ENCODE data around the gene AQP12B. TPM values are rescaled to one million over a fixed set of nuclear protein-coding genes. Genes with fewer than 3 reads are reported as not detected.

The AQP12B gene
- total RNA-seq, 6 experiments from 2014 or later: not detected

DNA sequence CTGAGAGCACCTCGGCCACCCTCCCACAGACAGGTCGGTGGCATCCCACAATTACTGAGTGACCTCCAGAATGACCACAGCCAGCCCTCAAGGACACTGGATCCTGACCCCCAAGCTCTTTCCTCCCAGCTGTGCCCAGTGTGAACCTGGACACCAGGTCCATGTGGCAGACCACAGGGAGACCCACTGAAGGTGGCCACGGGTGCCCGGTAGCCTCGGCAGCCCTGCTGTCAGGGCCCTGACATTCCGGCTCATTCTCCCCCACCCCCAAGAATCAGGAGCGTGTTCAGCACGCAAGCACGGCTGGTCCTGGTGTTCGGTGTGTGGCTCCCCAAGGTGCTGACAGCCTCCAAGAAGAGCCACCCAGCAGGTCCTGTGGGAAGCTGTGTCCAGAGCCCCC, 41.7 kb upstream of the AQP12B start:
- Mint-ChIP-seq H3K9me3 (no peaks in the 10 kb centered on the region), H3K27me3 (ENCODE audit: insufficient read depth) (peaks cover 26% of the 10 kb centered on the region), H3K4me3 (no peak overlapping the region), H3K4me1 (ENCODE audit: low read depth) (no peaks in the 10 kb centered on the region), H3K27ac (no peak overlapping the region), H3K36me3 (ENCODE audit: low read depth) (no peaks in the 10 kb centered on the region)
- no peak for TF ChIP-seq CTCF (IDR thresholded peaks at IDR 0.05)
- no peak for DNase-seq

DNA sequence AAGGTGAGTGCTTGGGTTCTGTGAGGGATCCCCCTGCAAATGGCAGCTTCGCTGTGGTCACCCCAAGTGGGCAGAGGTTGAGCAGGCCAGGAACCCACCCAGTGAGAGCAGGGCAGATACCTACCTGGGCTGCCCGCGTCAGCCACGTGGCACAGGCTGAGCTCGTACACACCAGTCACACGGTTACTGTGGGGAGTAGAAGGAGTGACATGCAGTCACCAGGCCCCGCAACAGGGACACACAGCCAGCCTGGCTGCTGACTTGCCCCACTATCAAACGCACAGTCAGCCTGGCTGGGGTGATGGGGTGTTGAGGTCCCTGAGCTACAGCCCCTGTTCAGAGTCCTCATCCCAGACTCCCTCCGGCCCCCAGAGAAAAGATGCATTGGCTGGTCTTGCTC, 41.2 kb upstream of the AQP12B start:
- H3K4me3 Mint-ChIP-seq: no peak overlapping the region
- TF ChIP-seq CTCF (IDR thresholded peaks at IDR 0.05): no peak
- DNase-seq: no peak
- H3K27me3 Mint-ChIP-seq (ENCODE audit: insufficient read depth): peaks cover 21% of the 10 kb centered on the region
- no peak overlapping the region for H3K27ac Mint-ChIP-seq
- no peaks in the 10 kb centered on the region for H3K36me3 Mint-ChIP-seq (ENCODE audit: low read depth)
- no peaks in the 10 kb centered on the region for H3K9me3 Mint-ChIP-seq
- H3K4me1 Mint-ChIP-seq (ENCODE audit: low read depth): no peaks in the 10 kb centered on the region

- Mint-ChIP-seq H3K27ac (no peak overlapping the region), H3K4me3 (no peak overlapping the region), H3K27me3 (ENCODE audit: insufficient read depth) (peaks cover 19% of the 10 kb centered on the region), H3K4me1 (ENCODE audit: low read depth) (no peaks in the 10 kb centered on the region), H3K36me3 (ENCODE audit: low read depth) (no peaks in the 10 kb centered on the region), H3K9me3 (no peaks in the 10 kb centered on the region)
- TF ChIP-seq CTCF (IDR thresholded peaks at IDR 0.05): no peak
- DNase-seq: no peak
Measured at GRCh38 chr2:240722796-240723735, 40.4 kb upstream of the AQP12B start.

DNA sequence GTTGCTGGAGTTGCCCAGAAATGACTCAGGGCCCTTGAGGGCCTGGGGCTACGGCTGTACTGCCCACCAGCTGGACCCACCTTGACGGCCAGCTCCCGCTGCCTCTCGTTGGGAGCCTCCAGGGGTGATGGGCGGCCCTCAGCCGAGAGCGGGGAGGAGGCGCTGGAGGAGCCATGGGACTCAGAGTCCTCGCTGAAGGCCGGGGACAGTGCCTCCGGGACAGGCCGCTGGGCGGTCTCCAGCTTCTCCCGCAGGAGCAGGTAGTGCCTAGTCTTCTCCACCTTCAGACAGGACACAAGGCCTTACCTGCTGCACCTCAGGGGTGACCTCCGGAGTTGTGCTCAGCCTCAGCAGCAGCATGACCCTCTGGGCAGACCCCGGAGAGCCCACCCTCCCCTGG, 39.7 kb upstream of the AQP12B start:
- Mint-ChIP-seq H3K27ac (no peak overlapping the region), H3K36me3 (ENCODE audit: low read depth) (no peaks in the 10 kb centered on the region), H3K4me3 (no peak overlapping the region), H3K9me3 (no peaks in the 10 kb centered on the region), H3K4me1 (ENCODE audit: low read depth) (no peaks in the 10 kb centered on the region), H3K27me3 (ENCODE audit: insufficient read depth) (peaks cover 21% of the 10 kb centered on the region)
- TF ChIP-seq CTCF (IDR thresholded peaks at IDR 0.05): no peak
- DNase-seq: no peak

GRCh38 chr2:240721596-240722180, 39.0 kb upstream of the AQP12B start:
- Mint-ChIP-seq H3K4me1 (ENCODE audit: low read depth) (no peaks in the 10 kb centered on the region), H3K27me3 (ENCODE audit: insufficient read depth) (peaks cover 24% of the 10 kb centered on the region), H3K9me3 (no peaks in the 10 kb centered on the region), H3K4me3 (no peak overlapping the region), H3K36me3 (ENCODE audit: low read depth) (no peaks in the 10 kb centered on the region), H3K27ac (no peak overlapping the region)
- DNase-seq: no peak
- no peak for TF ChIP-seq CTCF (IDR thresholded peaks at IDR 0.05)
